Measurements from ENCODE around the gene CCDC27.

CCDC27 gene

DNA sequence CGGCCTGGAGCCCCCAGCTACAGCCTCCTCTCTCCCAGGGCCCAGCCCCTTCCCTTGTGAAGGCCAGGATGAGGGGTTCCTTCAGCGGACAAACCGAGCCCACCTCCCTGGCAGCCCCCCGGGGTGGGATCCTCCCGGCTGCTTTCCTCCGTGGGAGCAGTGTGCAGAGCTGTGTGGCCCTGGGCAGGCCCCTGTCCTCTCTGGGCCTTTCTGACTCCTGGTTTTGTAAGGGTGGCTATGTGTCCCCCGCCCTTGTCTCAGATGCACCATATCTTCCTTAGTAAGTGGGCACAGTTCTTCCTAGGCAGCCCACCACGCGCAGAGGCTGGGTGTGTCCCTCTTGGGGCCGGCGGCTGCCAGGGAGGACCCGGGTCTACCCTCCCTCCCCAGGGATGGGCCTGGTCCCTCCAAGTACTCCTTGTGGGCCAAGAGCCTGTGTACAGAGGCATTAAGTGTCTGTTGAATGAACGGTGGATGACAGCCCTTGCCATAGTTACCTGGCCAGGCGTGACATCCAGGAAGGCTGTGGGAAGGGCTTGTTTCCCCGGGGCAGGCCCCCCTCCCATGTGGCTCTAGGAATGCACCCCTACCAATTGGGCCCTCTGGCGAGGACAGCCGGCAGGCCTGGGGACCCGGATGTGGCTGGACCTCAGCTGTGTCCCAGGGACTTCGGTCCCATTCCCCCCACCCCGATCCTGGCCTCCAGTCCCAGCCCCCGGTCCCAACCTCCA lies 24.1 kb downstream of the CCDC27 start:
- Histone ChIP-seq H3K27ac (replicated peaks) (no peak overlapping the region), H3K27me3 (ENCODE audit: insufficient read depth, poor library complexity, severe bottlenecking) (peaks cover 6% of the 10 kb centered on the region), H3K4me3 (replicated peaks; ENCODE audit: insufficient read depth, low read length) (no peak overlapping the region)
- DNase-seq (ENCODE audit: low read depth in 1 of 2, low spot score in 1 of 2) = no peak
- TF ChIP-seq REST (IDR thresholded peaks at IDR 0.05; ENCODE audit: insufficient replicate concordance, low read depth) = no peak

- DNase-seq (ENCODE audit: low read depth in 1 of 2, low spot score in 1 of 2) = no peak
- H3K4me3 ChIP-seq (replicated peaks; ENCODE audit: insufficient read depth, low read length) = no peak overlapping the region
- H3K27me3 ChIP-seq (ENCODE audit: insufficient read depth, poor library complexity, severe bottlenecking) = peaks cover under 1% of the 10 kb centered on the region
- no peak overlapping the region for H3K27ac ChIP-seq (replicated peaks)
- TF ChIP-seq, protein P1, sequence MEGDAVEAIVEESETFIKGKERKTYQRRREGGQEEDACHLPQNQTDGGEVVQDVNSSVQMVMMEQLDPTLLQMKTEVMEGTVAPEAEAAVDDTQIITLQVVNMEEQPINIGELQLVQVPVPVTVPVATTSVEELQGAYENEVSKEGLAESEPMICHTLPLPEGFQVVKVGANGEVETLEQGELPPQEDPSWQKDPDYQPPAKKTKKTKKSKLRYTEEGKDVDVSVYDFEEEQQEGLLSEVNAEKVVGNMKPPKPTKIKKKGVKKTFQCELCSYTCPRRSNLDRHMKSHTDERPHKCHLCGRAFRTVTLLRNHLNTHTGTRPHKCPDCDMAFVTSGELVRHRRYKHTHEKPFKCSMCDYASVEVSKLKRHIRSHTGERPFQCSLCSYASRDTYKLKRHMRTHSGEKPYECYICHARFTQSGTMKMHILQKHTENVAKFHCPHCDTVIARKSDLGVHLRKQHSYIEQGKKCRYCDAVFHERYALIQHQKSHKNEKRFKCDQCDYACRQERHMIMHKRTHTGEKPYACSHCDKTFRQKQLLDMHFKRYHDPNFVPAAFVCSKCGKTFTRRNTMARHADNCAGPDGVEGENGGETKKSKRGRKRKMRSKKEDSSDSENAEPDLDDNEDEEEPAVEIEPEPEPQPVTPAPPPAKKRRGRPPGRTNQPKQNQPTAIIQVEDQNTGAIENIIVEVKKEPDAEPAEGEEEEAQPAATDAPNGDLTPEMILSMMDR (IDR thresholded peaks at IDR 0.05; ENCODE audit: insufficient read depth, low read length) = no peak
- TF ChIP-seq REST (IDR thresholded peaks at IDR 0.05; ENCODE audit: insufficient replicate concordance, low read depth) (no peak), POLR2AphosphoS5 (IDR thresholded peaks at IDR 0.05; ENCODE audit: low read depth) (no peak), SPI1 (IDR thresholded peaks at IDR 0.05; ENCODE audit: borderline replicate concordance, low read depth) (no peak), GABPA (IDR thresholded peaks at IDR 0.05; ENCODE audit: low read depth) (no peak)
Measured at GRCh38 chr1:3777078-3777547, 24.9 kb downstream of the CCDC27 start.

- no peak for DNase-seq (ENCODE audit: low read depth in 1 of 2, low spot score in 1 of 2)
- Histone ChIP-seq H3K4me3 (replicated peaks; ENCODE audit: insufficient read depth, low read length) (no peak overlapping the region), H3K27me3 (ENCODE audit: insufficient read depth, poor library complexity, severe bottlenecking) (no peaks in the 10 kb centered on the region), H3K27ac (replicated peaks) (no peak overlapping the region)
- TF ChIP-seq, protein P1 (IDR thresholded peaks at IDR 0.05; ENCODE audit: insufficient read depth, low read length) = no peak
- TF ChIP-seq POLR2AphosphoS5 (IDR thresholded peaks at IDR 0.05; ENCODE audit: low read depth) = no peak
- no peak for TF ChIP-seq GABPA (IDR thresholded peaks at IDR 0.05; ENCODE audit: low read depth)
- no peak for TF ChIP-seq SPI1 (IDR thresholded peaks at IDR 0.05; ENCODE audit: borderline replicate concordance, low read depth)
- no peak for TF ChIP-seq REST (IDR thresholded peaks at IDR 0.05; ENCODE audit: insufficient replicate concordance, low read depth)
Measured at GRCh38 chr1:3777647-3778589, 25.7 kb downstream of the CCDC27 start.

Data from HL-60 (cell line).